Measurements from ENCODE around the gene OR51B6. TPM values are rescaled to one million over a fixed set of nuclear protein-coding genes. Genes with fewer than 3 reads are reported as not detected.

The OR51B6 gene
- total RNA-seq, 2 donors from 2014 or later = 0.29 TPM; not detected in 1

GRCh38 chr11:5390210-5390609 is 38.9 kb downstream of the OR51B6 start:
- no peaks in the 10 kb centered on the region for H3K4me1 ChIP-seq (ENCODE audit: control insufficient read depth, insufficient read depth, low read length)
- H3K27me3 Mint-ChIP-seq (ENCODE audit: insufficient read depth) = peaks cover 6% of the 10 kb centered on the region

GRCh38 chr11:5394091-5394490 is 42.8 kb downstream of the OR51B6 start:
- TF ChIP-seq CTCF (conservative IDR thresholded peaks at IDR 0.05) = no peak
- no peak overlapping the region for H3K27ac Mint-ChIP-seq
- Histone ChIP-seq H3K27ac (ENCODE audit: low read depth, low read length) (no peak overlapping the region), H3K36me3 (ENCODE audit: control insufficient read depth, insufficient read depth, low read length) (no peaks in the 10 kb centered on the region), H3K9ac (ENCODE audit: extremely low read depth, low read length, poor library complexity, severe bottlenecking) (no peak overlapping the region), H3K9me3 (ENCODE audit: control insufficient read depth, low read length) (no peaks in the 10 kb centered on the region), H3K4me1 (ENCODE audit: control insufficient read depth, insufficient read depth, low read length) (no peaks in the 10 kb centered on the region), H3K27me3 (ENCODE audit: control insufficient read depth, insufficient read depth, low read length, poor library complexity, severe bottlenecking) (peaks cover 18% of the 10 kb centered on the region), H3K4me3 (ENCODE audit: low read length) (no peak overlapping the region)
- DNase-seq = no peak
- no peaks in the 10 kb centered on the region for H3K36me3 Mint-ChIP-seq (ENCODE audit: low read depth)
- peaks cover 11% of the 10 kb centered on the region for H3K9me3 Mint-ChIP-seq
- no peak overlapping the region for H3K4me3 Mint-ChIP-seq
- H3K4me1 Mint-ChIP-seq = peaks cover 27% of the 10 kb centered on the region
- H3K27me3 Mint-ChIP-seq (ENCODE audit: insufficient read depth) = peaks cover 6% of the 10 kb centered on the region

More at GRCh38 chr11:5390210-5390609, 38.9 kb downstream of the OR51B6 start:
- Mint-ChIP-seq H3K27ac (no peak overlapping the region), H3K9me3 (no peaks in the 10 kb centered on the region), H3K4me3 (no peak overlapping the region), H3K4me1 (peaks cover 11% of the 10 kb centered on the region), H3K36me3 (ENCODE audit: low read depth) (no peaks in the 10 kb centered on the region)
- H3K36me3 ChIP-seq (ENCODE audit: control insufficient read depth, insufficient read depth, low read length) = no peaks in the 10 kb centered on the region
- no peak for DNase-seq
- no peak overlapping the region for H3K9ac ChIP-seq (ENCODE audit: extremely low read depth, low read length, poor library complexity, severe bottlenecking)
- no peak overlapping the region for H3K27ac ChIP-seq (ENCODE audit: low read depth, low read length)
- 88 to 100% methylated on average over 1 to 2 of the region's 2 CpGs for WGBS, 2 experiments (ENCODE audit: insufficient coverage in 1 of 2, insufficient read length in 1 of 2)
- H3K9me3 ChIP-seq (ENCODE audit: control insufficient read depth, low read length) = no peaks in the 10 kb centered on the region
- peak; percentile 62 for TF ChIP-seq CTCF (conservative IDR thresholded peaks at IDR 0.05)
- H3K4me3 ChIP-seq (ENCODE audit: low read length) = no peak overlapping the region
- H3K27me3 ChIP-seq (ENCODE audit: control insufficient read depth, insufficient read depth, low read length, poor library complexity, severe bottlenecking) = peaks cover 13% of the 10 kb centered on the region

GRCh38 chr11:5398936-5399335 is 47.6 kb downstream of the OR51B6 start:
- no peaks in the 10 kb centered on the region for H3K9me3 ChIP-seq (ENCODE audit: control insufficient read depth, low read length)
- H3K27me3 Mint-ChIP-seq (ENCODE audit: insufficient read depth) = peaks cover 3% of the 10 kb centered on the region
- H3K27ac Mint-ChIP-seq = no peak overlapping the region

More at GRCh38 chr11:5398936-5399335, 47.6 kb downstream of the OR51B6 start:
- H3K4me1 ChIP-seq (ENCODE audit: control insufficient read depth, insufficient read depth, low read length) = no peaks in the 10 kb centered on the region
- Mint-ChIP-seq H3K4me3 (no peak overlapping the region), H3K36me3 (ENCODE audit: low read depth) (no peaks in the 10 kb centered on the region), H3K9me3 (peaks cover 13% of the 10 kb centered on the region), H3K4me1 (peaks cover 43% of the 10 kb centered on the region)
- no peaks in the 10 kb centered on the region for H3K36me3 ChIP-seq (ENCODE audit: control insufficient read depth, insufficient read depth, low read length)
- H3K4me3 ChIP-seq (ENCODE audit: low read length) = no peak overlapping the region
- no peak for DNase-seq
- TF ChIP-seq CTCF (conservative IDR thresholded peaks at IDR 0.05) = no peak
- H3K27me3 ChIP-seq (ENCODE audit: control insufficient read depth, insufficient read depth, low read length, poor library complexity, severe bottlenecking) = peaks cover 17% of the 10 kb centered on the region
- H3K9ac ChIP-seq (ENCODE audit: extremely low read depth, low read length, poor library complexity, severe bottlenecking) = no peak overlapping the region
- H3K27ac ChIP-seq (ENCODE audit: low read depth, low read length) = no peak overlapping the region

Other genes with a start within 250 kb of the OR51B6 start
- under 1 TPM; 0.13 to 0.15 TPM for gene OR52A5, start 213.2 kb upstream of the OR51B6 start, total RNA-seq
- 10 to 100 TPM in 1 of 2 donors, 1 to 10 TPM in 1; 2.5 to 14.3 TPM for gene OR52A1, start 196.8 kb upstream of the OR51B6 start, total RNA-seq
- gene OR51V1, start 150.8 kb upstream of the OR51B6 start, total RNA-seq = not detected
- not detected for gene HBB, start 124.4 kb upstream of the OR51B6 start, total RNA-seq
- not detected for gene HBD, start 117.0 kb upstream of the OR51B6 start, total RNA-seq
- gene HBG1, start 101.7 kb upstream of the OR51B6 start, total RNA-seq = not detected
- under 1 TPM; 0.59 to 0.62 TPM for gene HBG2, start 96.7 kb upstream of the OR51B6 start, total RNA-seq
- 1 to 10 TPM in 1 of 2 donors, under 1 TPM in 1; 0.81 to 6.1 TPM for gene HBE1, start 81.6 kb upstream of the OR51B6 start, total RNA-seq
- gene OR51B4, start 49.6 kb upstream of the OR51B6 start, total RNA-seq = not detected
- under 1 TPM in 1 of 2 donors, not detected in 1; 0.51 TPM for gene OR51B2, start 27.2 kb upstream of the OR51B6 start, total RNA-seq
- 1 to 10 TPM in 1 of 2 donors, under 1 TPM in 1; 0.93 to 1.8 TPM for gene OR51B5, start 8.0 kb upstream of the OR51B6 start, total RNA-seq
- gene OR51M1, start 32.3 kb downstream of the OR51B6 start, total RNA-seq = 1 to 10 TPM in 1 of 2 donors, under 1 TPM in 1; 0.55 to 1.1 TPM
- gene OR51Q1, start 70.6 kb downstream of the OR51B6 start, total RNA-seq = 1 to 10 TPM in 1 of 2 donors, under 1 TPM in 1; 0.24 to 1.6 TPM
- not detected for gene OR51I1, start 90.0 kb downstream of the OR51B6 start, total RNA-seq
- gene OR51I2, start 97.8 kb downstream of the OR51B6 start, total RNA-seq = not detected
- gene OR52D1, start 137.2 kb downstream of the OR51B6 start, total RNA-seq = not detected
- gene UBQLN3, start 158.4 kb downstream of the OR51B6 start, total RNA-seq = under 1 TPM in 1 of 2 donors, not detected in 1; 0.24 TPM
- under 1 TPM; 0.20 to 0.26 TPM for gene UBQLNL, start 165.2 kb downstream of the OR51B6 start, total RNA-seq
- gene OR52H1, start 197.0 kb downstream of the OR51B6 start, total RNA-seq = not detected
- not detected for gene OR52B6, start 229.4 kb downstream of the OR51B6 start, total RNA-seq
- 10 to 100 TPM; 17.4 to 26.1 TPM for gene TRIM6, start 245.1 kb downstream of the OR51B6 start, total RNA-seq

All from endodermal cell (in vitro differentiated cells).